Right forelimb (tissue), 1 donor: Measurements from ENCODE around the gene RIT2.
"Not testable (repeated sequence)": the region's sequence is repeated elsewhere in the genome, so short reads cannot be mapped to it uniquely, and the experiment has no call there.

Source experiments
- DNase-seq: peaks from one replicate; pipeline ENCODE4 v3.0.0-alpha.2; 2018

RIT2 gene

DNA sequence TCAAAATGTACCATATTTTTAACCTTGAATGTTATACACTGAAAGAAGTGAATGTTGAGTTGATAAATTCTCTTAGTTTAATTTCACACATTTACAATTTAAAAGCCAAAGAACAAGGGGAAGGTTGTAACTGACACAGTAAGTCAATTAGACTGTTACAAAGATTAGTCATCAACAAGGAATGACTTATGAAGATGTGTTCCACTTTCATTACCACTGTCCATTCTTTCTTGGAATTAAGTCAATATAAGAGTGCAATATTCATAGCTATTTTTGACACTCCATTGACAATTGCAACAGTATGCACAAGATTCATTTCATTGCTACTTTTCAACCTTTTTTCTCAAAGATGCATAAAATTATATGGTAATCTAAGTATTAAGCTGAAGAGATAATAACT, 291.3 kb downstream of the RIT2 start:
- no peak for DNase-seq

GRCh38 chr18:42822711-42823110, 292.8 kb downstream of the RIT2 start:
- DNase-seq = no peak

DNA sequence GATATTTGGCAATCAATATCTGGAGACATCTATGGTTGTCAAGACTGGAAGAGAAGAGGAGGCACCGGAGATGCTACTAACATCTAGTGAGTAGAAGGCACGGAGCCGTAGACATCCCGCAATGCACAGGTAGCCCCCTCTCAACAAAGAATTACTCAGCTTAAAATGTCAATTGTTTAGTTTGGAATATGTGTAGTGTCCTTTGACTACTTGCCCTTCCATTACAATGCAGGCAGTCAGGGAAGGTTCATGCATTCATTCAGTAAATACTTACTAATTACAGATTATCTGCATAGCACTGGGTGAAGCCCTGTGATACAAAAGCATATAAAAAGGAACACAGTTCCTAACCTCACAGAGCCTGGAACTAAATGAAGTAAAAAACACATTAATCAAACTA, 294.0 kb downstream of the RIT2 start:
- DNase-seq = no peak

DNA sequence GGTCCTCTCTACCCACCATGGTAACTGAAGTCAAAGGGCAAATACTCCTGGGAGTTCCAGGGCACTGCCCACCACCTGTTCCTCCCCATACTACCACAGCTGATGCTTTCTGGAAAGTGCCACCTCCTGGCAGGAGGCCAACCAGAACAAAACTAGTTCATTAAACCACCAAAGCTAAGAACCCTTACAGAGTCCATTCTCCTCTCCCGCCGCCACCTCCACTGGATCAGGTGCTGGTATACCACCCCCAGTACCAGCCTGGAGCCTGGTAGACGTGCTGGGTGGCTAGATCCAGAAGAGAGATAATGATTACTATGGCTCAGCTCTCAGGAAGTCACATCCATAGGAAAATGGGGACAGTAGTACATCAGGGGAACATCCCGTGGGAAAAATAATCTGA, 300.9 kb downstream of the RIT2 start:
- no peak for DNase-seq

- no peak for DNase-seq
Measured at GRCh38 chr18:42814184-42814583, 301.3 kb downstream of the RIT2 start.

- DNase-seq = no peak
Measured at GRCh38 chr18:42813570-42813969, 301.9 kb downstream of the RIT2 start.

DNA sequence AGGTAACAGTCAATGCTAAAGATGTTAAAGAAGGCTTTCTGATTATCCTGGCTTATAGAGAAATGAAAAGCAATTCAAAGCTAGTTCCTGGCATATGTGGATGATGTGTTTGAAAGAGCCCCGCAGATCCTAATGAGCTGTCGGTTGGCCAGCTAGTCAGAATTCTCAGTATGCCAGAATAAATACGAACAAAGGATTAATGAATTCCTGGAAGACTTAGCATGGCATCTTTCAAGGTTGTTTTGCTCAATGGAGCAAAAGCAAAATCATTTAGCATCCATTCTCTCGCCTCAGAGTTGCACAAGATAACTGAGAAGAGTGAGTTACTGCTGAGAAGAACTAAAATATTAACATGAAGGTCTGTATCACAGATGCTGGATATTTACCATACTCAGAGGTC, 307.6 kb downstream of the RIT2 start:
- no peak for DNase-seq

DNA sequence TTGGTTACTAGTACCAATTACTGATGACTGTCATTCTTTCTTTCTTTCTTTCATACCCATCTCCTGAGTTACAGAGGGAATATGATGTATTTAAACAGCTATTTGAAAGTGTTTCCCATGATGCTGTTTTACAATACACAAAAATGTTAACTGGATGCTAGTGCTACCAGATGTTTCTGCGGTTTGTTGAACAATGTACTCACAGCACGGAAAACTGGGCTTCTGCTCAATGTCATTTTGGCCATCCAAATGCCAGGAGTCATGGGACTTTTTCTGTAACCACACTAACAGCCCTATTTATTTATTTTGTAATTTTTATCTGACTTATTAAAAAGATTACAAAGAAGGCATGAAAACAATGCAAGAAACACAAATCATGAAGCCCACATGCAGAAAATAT, 313.8 kb downstream of the RIT2 start:
- DNase-seq = no peak

DNA sequence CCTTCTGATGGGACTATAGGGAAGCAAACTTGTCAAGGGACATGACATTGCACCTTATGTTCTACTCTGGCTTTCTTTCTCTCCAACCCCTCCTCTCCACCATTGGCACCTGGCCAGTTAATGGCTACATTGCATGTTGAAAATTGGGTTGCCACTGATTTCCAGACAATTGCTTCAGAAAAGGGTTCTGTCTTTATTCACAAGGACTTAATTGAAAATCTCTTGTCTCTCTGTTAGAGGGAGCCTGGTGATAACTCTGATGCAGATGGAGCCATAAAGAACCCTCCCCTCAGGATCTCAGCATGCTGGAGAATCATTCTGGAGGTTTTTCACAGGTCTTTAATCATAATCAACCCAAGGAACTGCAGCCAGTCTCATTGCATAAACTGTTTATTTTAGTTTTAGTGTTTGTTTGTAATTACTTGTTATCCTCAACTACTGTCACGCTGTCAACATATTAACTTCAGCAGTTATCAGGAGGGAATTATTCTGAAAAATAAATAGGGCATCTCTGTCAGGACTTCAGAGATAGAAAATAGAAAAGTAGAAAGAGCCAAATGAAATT, 316.8 kb downstream of the RIT2 start:
- no peak for DNase-seq

DNA sequence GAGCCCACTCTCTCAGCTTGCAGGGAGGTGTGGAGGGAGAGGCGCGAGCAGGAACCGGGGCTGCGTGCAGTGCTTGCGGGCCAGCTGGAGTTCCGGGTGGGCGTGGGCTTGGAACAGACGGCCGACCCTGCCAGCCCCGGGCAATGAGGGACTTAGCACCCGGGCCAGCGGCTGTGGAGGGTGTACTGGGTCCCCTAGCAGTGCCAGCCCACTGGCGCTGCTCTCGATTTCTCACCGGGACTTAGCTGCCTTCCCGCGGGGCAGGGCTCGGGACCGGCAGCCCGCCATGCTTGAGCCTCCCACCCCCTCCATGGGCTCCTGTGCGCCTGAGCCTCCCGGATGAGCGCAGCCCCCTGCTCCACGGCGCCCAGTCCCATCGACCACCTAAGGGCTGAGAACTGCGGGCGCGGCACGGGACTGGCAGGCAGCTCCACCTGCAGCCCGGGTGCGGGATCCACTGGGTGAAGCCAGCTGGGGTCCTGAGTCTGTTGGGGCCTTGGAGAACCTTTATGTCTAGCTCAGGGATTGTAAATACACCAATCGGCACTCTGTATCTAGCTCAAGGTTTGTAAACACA, 320.2 kb downstream of the RIT2 start:
- not testable (repeated sequence) for DNase-seq

DNA sequence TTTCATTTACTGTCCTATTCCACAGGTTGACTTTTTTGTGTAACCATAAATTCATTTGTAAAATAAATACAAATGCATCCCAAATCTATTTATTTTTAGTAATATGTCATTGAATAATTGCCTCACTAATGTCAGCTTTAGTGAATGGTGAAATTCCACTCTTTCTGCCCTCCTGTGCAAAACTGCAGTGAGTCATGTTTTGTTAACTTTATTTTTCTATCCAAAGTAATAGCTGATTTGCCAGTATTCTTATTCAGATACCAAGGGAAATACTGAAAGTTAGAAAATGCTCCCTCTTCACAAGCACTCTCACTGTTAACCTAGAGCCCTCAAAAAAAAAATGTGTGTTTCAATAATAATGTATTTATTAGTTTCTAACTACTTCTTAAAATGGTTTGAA, 322.8 kb downstream of the RIT2 start:
- no peak for DNase-seq

DNA sequence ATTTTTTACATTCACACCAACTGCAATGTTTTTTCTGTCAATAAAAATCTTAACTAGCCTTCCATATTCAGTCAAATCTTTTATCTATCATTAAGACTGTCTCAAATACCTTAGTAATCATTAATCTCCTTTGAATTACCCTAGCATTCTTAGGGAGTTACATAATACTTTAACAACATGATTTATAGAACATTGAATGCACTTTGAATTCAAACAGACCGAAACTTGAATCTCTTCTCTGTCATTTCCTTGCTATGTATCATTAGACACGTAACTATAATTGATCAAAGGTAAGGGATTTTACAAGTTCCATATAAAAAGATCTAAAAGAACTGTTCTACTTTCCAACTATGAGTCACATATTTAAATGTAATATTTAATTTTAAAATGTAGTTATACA, 330.9 kb downstream of the RIT2 start:
- no peak for DNase-seq

- no peak for DNase-seq
Measured at GRCh38 chr18:42782929-42783328, 332.6 kb downstream of the RIT2 start.

- DNase-seq = no peak
Measured at GRCh38 chr18:42781298-42781815, 334.1 kb downstream of the RIT2 start.

- DNase-seq = no peak
Measured at GRCh38 chr18:42780171-42780570, 335.3 kb downstream of the RIT2 start.

DNA sequence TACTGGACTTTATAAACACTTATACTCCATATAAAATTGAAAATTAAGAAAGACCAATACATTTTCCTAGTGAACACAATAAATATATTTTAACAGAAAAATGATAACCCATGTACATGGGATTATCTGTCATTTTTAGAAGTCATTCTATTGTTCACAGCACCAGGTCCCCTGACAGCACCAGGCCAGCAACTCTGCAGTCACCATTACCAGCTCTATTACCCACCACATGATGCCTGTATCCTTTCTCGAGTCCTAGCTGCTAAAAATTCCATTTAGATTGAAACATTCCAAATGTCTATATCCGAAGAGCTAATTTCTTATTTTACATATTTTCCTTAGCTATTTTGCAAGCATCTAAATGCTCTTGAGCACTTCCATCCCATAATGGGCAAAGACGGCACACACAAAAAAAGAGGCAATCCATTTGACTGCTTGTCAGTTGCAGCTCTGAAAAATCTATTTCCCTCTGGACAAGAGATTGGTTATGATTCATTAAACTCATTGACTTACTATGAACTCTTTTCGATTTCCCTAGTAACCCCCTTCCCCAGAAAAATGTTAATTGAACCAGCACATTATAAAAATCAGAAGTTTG, 336.9 kb downstream of the RIT2 start:
- DNase-seq = no peak

DNA sequence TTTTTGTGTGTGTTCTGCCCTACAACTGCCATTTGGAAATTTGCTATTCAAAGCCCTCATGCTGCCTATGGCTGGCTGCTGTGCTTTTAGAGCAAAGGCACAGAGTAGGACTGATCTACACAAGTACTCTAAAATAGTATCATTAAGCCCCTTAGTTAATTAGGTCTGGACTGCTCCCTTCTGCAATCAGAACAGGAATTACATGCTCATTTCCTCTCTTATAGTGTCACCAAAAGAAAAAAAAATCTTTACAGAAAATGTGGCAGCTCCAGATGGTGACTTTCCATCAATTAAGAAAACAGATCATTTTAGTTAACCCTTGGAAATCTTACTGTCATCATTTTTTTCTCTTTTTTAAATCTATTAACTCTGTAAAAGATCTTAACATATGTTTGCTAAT, 337.5 kb downstream of the RIT2 start:
- no peak for DNase-seq

DNA sequence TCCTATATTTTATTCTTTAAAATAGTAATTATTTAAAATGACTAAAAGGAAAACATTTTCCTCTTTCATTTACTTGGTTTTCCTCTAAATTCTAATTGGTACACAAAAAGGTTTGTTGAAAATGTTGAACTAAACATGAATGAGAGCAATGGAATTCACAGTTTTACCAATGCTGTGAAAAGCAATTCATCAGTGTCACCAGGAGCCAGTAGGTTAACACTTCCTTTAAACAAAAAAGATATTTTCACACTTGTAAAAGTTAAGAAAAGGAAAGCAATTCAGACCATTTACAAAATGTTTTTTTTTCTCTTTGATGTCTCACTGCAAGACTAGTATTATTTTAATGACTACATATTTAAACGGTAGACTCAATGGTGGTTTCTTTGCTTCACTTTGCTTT, 341.6 kb downstream of the RIT2 start:
- no peak for DNase-seq

- DNase-seq = no peak
Measured at GRCh38 chr18:42771936-42772335, 343.5 kb downstream of the RIT2 start.

DNA sequence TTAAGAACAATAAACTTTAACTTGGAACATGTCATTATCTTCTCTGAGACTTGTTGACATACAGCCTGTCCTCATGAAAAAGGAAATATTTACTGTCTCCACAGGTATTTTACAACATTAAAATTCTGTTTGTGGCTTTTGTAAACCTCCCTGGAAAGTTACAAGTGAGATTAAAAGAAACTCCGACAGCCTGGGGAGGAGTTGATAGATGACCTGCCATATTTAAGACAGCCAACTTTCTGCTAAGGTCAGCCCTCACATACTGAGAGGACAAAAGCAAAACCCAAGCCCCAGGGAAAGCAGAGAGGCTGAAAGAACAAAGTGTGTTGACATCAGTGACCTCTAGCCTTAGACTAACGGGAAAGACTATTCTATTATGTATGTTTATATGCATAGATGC, 350.2 kb downstream of the RIT2 start:
- no peak for DNase-seq

- DNase-seq = no peak
Measured at GRCh38 chr18:42760290-42760689, 355.2 kb downstream of the RIT2 start.

- no peak for DNase-seq
Measured at GRCh38 chr18:42758852-42759251, 356.6 kb downstream of the RIT2 start.

GRCh38 chr18:42756214-42756613, 359.3 kb downstream of the RIT2 start:
- no peak for DNase-seq

DNA sequence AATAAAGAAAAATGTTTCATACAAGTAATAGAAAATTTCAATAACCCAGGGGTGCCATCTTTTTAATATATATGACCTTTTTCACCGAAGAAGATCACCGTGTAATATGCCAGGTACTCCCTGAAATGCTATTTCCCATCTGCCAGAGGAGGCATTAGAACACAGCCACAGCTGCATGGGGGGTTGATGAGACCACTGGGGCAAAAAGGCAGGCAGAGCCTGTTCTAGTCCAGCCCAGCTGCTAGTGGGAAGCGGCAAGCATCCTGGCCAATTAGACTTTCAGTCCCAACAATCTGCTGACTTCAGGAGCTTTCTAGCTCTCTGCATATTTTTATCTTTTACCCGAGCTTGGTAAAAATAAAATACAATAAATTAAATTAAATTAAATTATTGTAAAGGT, 362.6 kb downstream of the RIT2 start:
- no peak for DNase-seq

DNA sequence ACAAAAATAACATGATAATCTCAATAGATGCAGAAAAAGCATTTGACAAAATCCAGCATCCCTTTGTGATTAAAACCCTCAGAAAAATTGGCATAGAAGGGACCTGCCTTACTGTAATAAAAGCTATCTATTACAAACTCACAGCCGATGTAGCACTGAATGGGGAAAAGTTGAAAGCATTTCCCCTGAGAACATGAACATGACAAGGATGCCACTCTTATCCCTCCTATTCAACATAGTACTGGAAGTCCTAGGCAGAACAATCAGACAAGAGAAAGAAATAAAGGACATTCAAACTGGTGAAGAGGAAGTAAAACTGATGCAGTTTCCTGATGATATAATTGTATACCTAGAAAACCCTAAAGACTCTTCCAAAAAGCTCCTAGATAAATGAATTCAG, 368.7 kb downstream of the RIT2 start:
- DNase-seq = no peak
